HG02642 (cell line): ENCODE data around the gene ACTN4.
"Not testable (repeated sequence)": the region's sequence is repeated elsewhere in the genome, so short reads cannot be mapped to it uniquely, and the experiment has no call there.

Experiments
- ATAC-seq: cut with Tn5 transposase; IDR thresholded peaks from one replicate; pipeline ENCODE4 v1.9.1; 2021; ENCODE audit warnings: mild to moderate bottlenecking; ENCODE audit not compliant: unreplicated experiment, poor library complexity

The ACTN4 gene

GRCh38 chr19:38647368-38647965 lies at the start of gene ACTN4:
TSS of gene ACTN4 (plus strand) at chr19:38647649. CDS start at chr19:38647746, 97 bp downstream.
- ATAC-seq, result peak; percentile 91

DNA sequence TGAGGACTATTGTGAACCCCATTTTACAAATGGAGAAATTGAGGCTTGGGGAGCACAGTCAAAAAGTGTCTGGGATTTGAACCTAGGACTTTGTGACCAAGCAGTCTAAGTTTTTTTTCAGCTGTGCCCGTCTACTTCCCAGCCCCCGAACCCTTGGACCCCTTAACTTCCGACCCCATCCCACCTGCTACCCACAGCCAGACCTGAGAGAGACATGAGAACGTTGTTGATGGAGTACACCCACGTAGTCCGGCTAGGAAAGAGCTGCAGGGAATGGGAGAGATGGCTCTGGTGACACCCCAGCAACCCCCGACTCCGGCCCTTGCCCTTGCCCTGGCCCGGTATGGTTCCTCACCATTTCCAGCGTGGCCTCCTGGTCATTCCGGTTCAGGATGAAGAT lies 47.7 kb upstream of the ACTN4 start:
- no peak for ATAC-seq

- ATAC-seq, result not testable (repeated sequence)
Measured at GRCh38 chr19:38602856-38603255, 44.6 kb upstream of the ACTN4 start.

GRCh38 chr19:38606131-38606530 lies 41.3 kb upstream of the ACTN4 start:
- no peak for ATAC-seq

- ATAC-seq, result no peak
Measured at GRCh38 chr19:38614289-38614688, 33.2 kb upstream of the ACTN4 start.

GRCh38 chr19:38615007-38615581 lies 32.4 kb upstream of the ACTN4 start:
- ATAC-seq, result no peak

DNA sequence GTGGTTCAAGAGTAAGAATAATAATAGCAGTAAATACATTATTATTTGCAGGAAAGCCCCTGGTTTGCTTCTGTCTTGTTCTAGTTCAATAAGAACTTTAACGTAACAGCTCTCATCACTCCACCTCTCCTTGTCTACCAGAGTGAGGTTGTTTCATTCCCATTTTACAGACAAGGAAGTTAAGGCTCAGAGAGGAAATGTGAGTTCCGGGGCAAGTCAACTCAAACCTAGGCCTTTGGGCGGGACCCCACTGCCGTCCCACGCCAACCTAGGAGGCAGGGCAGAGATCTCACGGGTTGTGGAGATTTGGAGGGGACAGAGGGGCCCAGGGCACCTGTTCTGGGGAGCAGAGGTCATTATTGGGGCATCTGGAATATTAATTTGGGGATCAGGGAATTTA lies 31.2 kb upstream of the ACTN4 start:
- ATAC-seq, result no peak

GRCh38 chr19:38617283-38617763 lies 30.1 kb upstream of the ACTN4 start:
- ATAC-seq, result no peak

GRCh38 chr19:38617764-38618589 lies 29.5 kb upstream of the ACTN4 start, which contains the start of gene MAP4K1:
TSS of gene MAP4K1 (minus strand) at chr19:38617953. CDS start at chr19:38617895, 58 bp downstream.
- peak; percentile 52 for ATAC-seq

- peak; percentile 71 for ATAC-seq
Measured at GRCh38 chr19:38618590-38619360, 28.7 kb upstream of the ACTN4 start, which contains the start of gene EIF3K. TSS of gene EIF3K (plus strand) at chr19:38619188. CDS start at chr19:38619269, 81 bp downstream.

- ATAC-seq, result no peak
Measured at GRCh38 chr19:38619361-38620174, 27.9 kb upstream of the ACTN4 start.

GRCh38 chr19:38624822-38625221 lies 22.6 kb upstream of the ACTN4 start:
- ATAC-seq, result no peak

DNA sequence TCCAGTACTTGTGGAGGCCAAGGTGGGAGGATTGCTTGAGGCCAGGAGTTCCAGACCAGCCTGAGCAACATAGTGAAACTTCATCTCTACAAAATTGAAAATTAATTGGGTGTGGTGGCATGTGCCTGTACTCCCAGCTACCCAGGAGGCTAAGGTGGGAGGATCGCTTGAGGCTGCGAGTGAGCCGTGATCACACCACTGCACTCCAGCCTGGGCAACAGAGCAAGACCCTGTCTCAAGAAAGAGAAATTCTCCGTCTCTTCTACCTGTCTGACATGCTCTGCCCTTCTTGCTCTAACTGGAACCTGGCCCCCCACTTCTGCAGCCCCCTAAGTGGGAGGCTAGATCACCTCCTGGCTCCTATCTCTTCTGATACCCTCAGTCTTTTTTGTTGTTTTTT lies 21.0 kb upstream of the ACTN4 start:
- ATAC-seq, result no peak

DNA sequence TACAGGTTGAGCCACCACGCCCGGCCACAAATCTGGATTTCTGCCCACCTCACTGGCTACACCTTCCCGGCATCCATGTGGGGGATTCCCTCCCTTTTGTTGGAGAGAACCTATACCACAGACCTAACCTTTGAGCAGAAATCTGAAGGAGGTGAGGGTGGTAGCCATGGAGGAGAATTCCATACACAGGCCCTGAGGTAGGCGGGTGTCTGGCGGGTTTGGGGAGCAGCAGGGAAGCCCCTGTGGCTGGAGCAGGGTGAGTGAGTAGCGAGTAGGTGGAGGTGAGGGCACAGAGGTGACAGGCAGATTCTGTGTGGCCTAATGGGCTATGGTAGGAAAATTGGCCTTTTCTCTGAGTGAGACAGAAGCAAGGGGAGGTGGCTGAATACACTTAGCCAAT lies 17.9 kb upstream of the ACTN4 start:
- no peak for ATAC-seq

DNA sequence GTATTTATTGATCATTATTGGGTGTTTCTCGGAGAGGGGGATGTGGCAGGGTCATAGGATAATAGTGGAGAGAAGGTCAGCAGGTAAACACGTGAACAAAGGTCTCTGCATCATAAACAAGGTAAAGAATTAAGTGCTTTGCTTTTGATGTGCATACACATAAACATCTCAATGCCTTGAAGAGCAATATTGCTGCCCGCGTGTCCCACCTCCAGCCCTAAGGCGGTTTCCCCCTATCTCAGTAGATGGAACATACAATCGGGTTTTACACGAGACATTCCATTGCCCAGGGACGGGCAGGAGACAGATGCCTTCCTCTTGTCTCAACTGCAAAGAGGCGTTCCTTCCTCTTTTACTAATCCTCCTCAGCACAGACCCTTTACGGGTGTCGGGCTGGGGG lies 16.1 kb upstream of the ACTN4 start:
- ATAC-seq, result not testable (repeated sequence)

DNA sequence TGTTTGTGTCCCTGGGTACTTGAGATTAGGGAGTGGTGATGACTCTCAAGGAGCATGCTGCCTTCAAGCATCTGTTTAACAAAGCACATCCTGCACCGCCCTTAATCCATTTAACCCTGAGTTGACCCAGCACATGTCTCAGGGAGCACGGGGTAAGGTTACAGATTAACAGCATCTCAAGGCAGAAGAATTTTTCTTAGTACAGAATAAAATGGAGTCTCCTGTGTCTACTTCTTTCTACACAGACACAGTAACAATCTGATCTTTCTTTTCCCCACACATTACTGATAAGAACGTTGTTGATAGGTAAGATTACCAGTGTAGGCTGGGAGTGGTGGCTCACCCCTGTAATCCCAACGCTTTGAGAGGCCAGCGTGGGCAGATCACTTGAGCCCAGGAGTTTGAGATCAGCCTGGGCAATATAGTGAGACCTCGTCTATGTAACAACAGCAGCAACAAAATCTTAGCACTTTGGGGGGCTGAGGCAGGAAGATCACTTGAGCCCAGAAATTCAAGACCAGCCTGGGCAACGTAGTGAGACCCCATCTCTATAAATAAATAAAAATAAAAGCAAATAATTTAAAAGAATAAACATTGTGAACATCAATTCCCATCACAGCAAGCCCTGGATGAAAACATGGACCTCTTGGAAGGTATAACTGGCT lies 15.5 kb upstream of the ACTN4 start:
- ATAC-seq, result not testable (repeated sequence)

DNA sequence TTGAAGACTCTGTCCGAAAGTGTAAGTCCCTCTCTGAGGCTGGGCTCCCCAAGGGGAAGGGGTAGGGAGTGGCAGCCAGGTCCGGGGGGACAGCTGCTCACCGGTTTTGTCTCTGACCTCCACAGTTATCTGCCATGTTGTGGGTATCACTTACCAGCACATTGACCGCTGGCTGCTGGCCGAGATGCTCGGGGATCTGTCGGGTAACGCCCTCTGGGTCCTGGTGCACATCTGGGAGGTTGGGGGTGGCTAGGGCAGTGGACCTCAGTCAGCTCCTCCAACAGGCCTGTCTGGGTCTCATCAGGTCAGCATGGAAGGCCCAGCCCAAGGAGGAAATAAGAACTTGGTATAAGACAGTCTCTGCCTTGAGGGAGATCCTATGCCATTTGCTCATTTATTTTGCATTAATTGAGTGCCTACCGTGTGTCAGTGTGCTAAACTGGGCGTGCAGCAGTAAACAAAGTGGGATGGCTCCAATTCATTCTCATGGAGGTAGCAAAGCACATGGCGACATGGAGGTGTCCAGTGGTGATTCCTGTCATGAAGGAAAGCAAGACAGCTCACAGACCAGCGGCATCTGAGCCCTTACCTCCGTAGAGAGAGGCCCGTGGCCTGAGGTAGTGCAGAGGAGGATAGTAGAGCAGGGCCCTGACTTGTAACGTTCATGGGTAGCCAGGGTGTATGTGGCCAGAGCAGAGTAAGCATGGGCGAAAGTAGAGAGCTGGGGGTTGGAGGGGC lies 14.8 kb upstream of the ACTN4 start:
- no peak for ATAC-seq

- ATAC-seq, result no peak
Measured at GRCh38 chr19:38634757-38635482, 12.5 kb upstream of the ACTN4 start.
